ENCODE data around the gene EVL.
"Not testable (repeated sequence)": the region's sequence is repeated elsewhere in the genome, so short reads cannot be mapped to it uniquely, and the experiment has no call there.

The EVL gene

DNA sequence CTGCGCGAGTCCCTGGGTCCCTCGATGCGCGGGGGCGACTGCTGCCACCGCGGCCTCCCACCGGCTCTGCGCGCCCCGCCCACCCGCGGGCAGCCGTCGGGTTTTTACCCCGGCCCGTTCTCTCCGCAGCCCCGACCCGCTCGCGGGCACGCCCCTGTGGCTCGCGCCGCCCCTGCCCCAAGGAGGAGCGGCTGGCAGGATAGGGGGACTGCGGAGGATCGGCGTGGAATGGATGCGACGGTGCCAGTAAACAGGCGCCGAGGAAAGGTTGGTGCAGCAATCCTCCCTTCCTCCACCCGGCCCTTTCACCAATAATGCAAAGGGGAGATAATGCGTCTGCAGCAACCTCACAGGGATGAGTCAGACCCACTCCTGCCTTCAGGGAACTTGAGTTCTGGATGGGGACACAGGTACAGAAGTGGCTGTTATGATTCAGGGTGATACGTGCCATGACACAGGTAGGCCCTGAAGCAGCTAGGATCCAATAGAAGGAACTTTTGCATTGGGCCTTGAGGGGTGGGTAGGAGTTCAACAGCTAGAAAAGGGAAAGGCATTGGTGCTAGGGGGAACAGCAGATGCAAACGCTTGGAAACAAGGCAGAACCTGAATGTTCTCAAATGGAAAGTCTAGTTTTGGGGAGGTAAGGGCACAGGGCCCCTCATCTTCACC lies 94.8 kb downstream of the EVL start:
- DNase-seq = no peak

DNA sequence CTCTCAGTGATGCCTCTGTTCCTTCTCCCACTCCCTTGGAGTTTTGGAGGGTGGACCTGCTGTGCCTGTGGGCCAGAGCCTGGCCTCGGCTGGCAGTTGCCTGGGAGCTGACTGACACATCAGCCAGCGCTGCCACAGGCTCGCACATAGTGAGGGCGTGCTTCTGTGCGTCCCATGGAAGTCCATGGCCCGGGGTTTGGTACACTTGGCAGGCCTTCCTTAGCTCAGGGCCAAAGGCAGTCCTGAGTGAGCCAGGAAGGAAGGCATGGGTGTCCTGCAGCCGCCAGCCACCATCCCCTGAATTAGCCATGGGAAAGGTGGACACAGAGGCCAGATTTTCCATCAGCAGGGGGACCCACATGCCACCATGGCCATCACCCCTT lies 95.3 kb downstream of the EVL start:
- DNase-seq = no peak

GRCh38 chr14:100165376-100165775 lies 100.2 kb downstream of the EVL start:
- no peak for DNase-seq

DNA sequence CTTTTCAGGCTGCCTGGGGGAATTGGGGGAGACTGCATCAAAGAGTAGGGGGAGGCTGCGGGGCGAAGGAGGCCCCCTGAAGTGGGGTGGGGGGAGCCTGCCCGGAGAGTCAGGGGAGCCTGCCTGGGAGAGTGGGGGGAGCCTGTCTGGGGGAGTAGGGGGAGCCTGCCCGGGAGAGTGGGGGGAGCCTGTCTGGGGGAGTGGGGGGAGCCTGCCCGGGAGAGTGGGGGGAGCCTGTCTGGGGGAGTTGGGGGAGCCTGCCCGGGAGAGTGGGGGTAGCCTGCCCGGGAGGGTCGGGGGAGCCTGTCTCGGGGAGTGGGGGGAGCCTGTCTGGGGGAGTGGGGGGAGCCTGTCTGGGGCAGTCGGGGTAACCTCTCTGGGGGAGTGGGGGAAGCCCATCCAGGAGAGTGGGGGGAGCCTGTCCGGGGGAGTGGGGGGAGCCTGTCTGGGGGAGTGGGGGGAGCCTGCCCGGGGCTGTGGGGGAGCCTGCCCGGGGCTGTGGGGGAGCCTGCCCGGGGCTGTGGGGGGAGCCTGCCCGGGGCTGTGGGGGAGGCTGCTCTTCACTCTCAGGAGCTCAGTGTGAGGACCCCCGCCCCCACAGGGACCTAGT lies 100.7 kb downstream of the EVL start:
- DNase-seq = no peak

GRCh38 chr14:100168506-100168905 lies 103.3 kb downstream of the EVL start:
- DNase-seq = no peak

GRCh38 chr14:100170880-100171279 lies 105.7 kb downstream of the EVL start:
- DNase-seq = no peak

- no peak for DNase-seq
These were observed 107.6 kb downstream of the EVL start for GRCh38 chr14:100172811-100173210.

DNA sequence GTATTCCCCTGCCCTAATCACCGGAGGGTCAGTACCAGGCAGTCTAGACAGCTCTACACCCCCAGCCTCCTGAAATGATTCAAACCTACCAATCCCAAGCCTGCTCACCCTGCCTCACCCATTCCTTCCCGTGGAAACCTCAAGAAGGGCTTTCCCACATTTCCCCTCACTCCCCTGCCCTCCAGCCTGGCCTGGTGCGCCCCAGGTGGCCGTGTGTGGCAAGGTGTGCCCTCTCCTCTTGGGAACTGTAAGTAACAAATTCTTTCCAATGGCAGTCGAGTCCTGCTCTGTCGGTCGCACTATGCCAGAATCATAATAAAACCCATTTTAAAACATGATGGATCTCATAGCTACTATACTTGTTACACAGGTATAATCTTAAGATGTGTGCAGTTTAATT lies 108.1 kb downstream of the EVL start:
- DNase-seq = no peak

- peak in 8 of 56 donors; percentile 12 to 53 (median 18) for DNase-seq
These were observed 111.6 kb downstream of the EVL start for GRCh38 chr14:100176811-100177327.

DNA sequence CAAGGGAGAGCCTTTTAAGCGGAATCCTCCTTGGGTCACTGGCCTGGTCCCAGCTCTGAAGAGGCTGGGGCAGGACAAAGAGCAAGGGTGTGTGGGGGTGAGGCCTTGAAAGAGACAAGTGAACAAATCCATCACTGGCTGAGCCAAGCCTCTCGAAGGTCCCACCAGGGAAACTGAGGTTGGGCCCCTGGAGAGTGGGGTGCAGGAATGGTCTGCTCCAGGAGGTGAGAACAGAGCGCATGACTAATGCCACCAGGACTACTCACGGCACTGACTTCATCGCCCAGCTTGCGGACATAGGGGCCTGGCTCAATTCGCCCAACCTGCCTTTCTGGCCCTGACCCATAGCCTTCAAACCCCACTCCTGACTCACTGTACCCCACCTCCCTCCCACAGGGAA lies 113.5 kb downstream of the EVL start:
- no peak for DNase-seq

DNA sequence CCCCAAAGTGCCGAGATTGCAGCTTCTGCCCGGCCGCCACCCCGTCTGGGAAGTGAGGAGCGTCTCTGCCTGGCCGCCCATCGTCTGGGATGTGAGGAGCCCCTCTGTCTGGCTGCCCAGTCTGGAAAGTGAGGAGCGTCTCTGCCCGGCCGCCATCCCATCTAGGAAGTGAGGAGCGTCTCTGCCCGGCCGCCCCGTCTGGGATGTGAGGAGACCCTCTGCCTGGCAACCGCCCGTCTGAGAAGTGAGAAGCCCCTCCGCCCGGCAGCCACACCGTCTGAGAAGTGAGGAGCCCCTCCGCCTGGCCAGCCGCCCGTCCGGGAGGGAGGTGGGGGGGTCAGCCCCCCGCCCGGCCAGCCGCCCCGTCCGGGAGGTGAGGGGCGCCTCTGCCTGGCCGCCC lies 115.4 kb downstream of the EVL start:
- DNase-seq = not testable (repeated sequence)

GRCh38 chr14:100181876-100182551 lies 116.8 kb downstream of the EVL start:
- DNase-seq = not testable (repeated sequence)

GRCh38 chr14:100187247-100187833 lies 122.1 kb downstream of the EVL start:
- DNase-seq = no peak

- DNase-seq = no peak
These were observed 123.3 kb downstream of the EVL start for GRCh38 chr14:100188392-100189030.

DNA sequence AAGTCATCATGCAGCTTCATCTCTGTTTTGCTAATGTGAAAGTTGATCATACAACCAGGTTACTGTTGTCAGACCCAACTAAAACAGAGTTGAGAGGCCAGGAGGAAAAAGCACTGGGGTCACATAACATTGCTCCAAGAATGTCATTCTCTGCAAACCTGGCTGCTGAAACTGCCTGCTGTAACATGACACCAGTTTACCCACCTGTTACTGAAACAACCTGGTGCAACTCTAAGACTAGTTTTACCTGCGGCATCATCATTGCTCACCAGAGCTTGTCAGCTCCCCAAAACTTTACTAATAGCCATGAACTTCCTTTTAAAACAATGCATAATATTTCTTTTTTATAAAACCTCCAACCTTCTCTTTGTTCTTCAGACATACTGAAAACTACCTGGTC lies 124.9 kb downstream of the EVL start:
- DNase-seq = no peak

- no peak for DNase-seq
These were observed 126.5 kb downstream of the EVL start for GRCh38 chr14:100191584-100192249.

- DNase-seq = peak in 4 of 56 donors; percentile 16 to 41 (median 32)
These were observed 127.0 kb downstream of the EVL start for GRCh38 chr14:100192250-100192671.

- DNase-seq = peak; percentile 63 to 100 (median 96)
These were observed 127.6 kb downstream of the EVL start for GRCh38 chr14:100192672-100193416.

Measured in nucleus accumbens (tissue), 56 donors.